CD4-positive, alpha-beta memory T cell (primary cell): ENCODE results near the gene SRGAP1. TPM values are rescaled to one million over a fixed set of nuclear protein-coding genes. Genes with fewer than 3 reads are reported as not detected.
"Not testable (repeated sequence)": the region's sequence is repeated elsewhere in the genome, so short reads cannot be mapped to it uniquely, and the experiment has no call there.

ENCODE experiments used
- CTCF ChIA-PET: fragments of 350-600 bp; sonication (Branson Sonifier 250); formaldehyde crosslinking; loops from one replicate; lab custom pipeline; 2021; ENCODE audit warnings: inconsistent platforms; ENCODE audit not compliant: partially characterized antibody; lab: Charles Lee
- POLR2A ChIA-PET: fragments of 350-600 bp; sonication (Branson Sonifier 250); formaldehyde crosslinking; loops from one replicate; lab custom pipeline; 2021; ENCODE audit not compliant: partially characterized antibody; lab: Charles Lee
- DNase-seq, 5 donors: peaks; one replicate each; pipeline versions ENCODE4 v3.0.0 to v3.0.0-alpha.2; 2020 to 2022; ENCODE audit warnings: mixed read lengths in 1 of 5
- H3K27ac ChIP-seq: one replicate; pipeline ENCODE4 v1.7.0; 2013; ENCODE audit warnings: low read depth, low read length
- H3K27me3 ChIP-seq: 2 replicates; pipeline ENCODE4 v1.7.0; 2013; ENCODE audit warnings: mild to moderate bottlenecking, low read length, moderate library complexity; ENCODE audit not compliant: insufficient read depth
- H3K36me3 ChIP-seq: 2 replicates; pipeline ENCODE4 v1.7.0; 2013; ENCODE audit warnings: mild to moderate bottlenecking, low read length, moderate library complexity; ENCODE audit not compliant: insufficient read depth
- H3K4me1 ChIP-seq: 2 replicates; pipeline ENCODE4 v1.7.0; 2013; ENCODE audit warnings: mild to moderate bottlenecking, low read length, moderate library complexity; ENCODE audit not compliant: insufficient read depth
- H3K4me3 ChIP-seq, 2 donors: one replicate each; pipeline ENCODE4 v1.7.0; 2013; ENCODE audit warnings: low read length in 2 of 2, mild to moderate bottlenecking in 1 of 2
- H3K9me3 ChIP-seq, 2 donors: one replicate each; pipeline ENCODE4 v1.7.0; 2013; ENCODE audit warnings: low read length in 2 of 2, control low read depth in 1 of 2; ENCODE audit not compliant: control insufficient read depth in 1 of 2
- H3K27ac Mint-ChIP-seq, 7 donors: one replicate each; pipeline ENCODE4 v1.8.0; 2020 to 2021; ENCODE audit warnings: mixed read lengths in 7 of 7, mild to moderate bottlenecking in 6 of 7, inconsistent platforms in 3 of 7, moderate library complexity in 3 of 7
- H3K27me3 Mint-ChIP-seq, 2 donors: one replicate each; pipeline ENCODE4 v1.8.0; 2020 to 2021; ENCODE audit warnings: mixed read lengths in 2 of 2
- H3K36me3 Mint-ChIP-seq, 2 donors: one replicate each; pipeline ENCODE4 v1.8.0; 2020 to 2021; ENCODE audit warnings: mixed read lengths in 2 of 2, inconsistent platforms in 1 of 2, mild to moderate bottlenecking in 1 of 2
- H3K4me1 Mint-ChIP-seq, 4 donors: one replicate each; pipeline ENCODE4 v1.8.0; 2020 to 2021; ENCODE audit warnings: mixed read lengths in 4 of 4, mild to moderate bottlenecking in 1 of 4
- H3K4me3 Mint-ChIP-seq, 8 donors: one replicate each; pipeline ENCODE4 v1.8.0; 2020 to 2021; ENCODE audit warnings: mixed read lengths in 8 of 8, mild to moderate bottlenecking in 7 of 8, moderate library complexity in 6 of 8, inconsistent platforms in 3 of 8
- H3K9me3 Mint-ChIP-seq, 8 donors: one replicate each; pipeline ENCODE4 v1.8.0; 2020 to 2021; ENCODE audit warnings: mixed read lengths in 8 of 8, mild to moderate bottlenecking in 5 of 8, inconsistent platforms in 3 of 8, moderate library complexity in 1 of 8
- intact Hi-C: fragments of 100-400 bp; cut with micrococcal nuclease; formaldehyde crosslinking; loops from one replicate; pipeline ENCODE4 v1.15.1; 2023
- polyA plus RNA-seq, 2 donors: library from polyadenylated mRNA; unstranded; fragments of 300-500 nt; fragmentation: Illumina TruSeq; gene quantifications; one replicate each; pipeline ENCODE4 v1.2.3, GENCODE V29; 2021
- total RNA-seq, 2 experiments: library from RNA; stranded (reverse); gene quantifications; one replicate each; pipeline ENCODE4 v1.2.3, GENCODE V29; 2021

The SRGAP1 gene
- total and polyA plus RNA-seq, 4 experiments from 2014 or later = 0.03 to 0.09 TPM; not detected in 2

- H3K36me3 ChIP-seq = no peaks in the 10 kb centered on the region
- Mint-ChIP-seq H3K9me3 (peaks cover 0 to 3% (median 0%) of the 10 kb centered on the region in 8 donors), H3K4me1 (peaks cover 0 to 2% (median under 1%) of the 10 kb centered on the region in 4 donors), H3K36me3 (no peaks in the 10 kb centered on the region), H3K27ac (no peak overlapping the region), H3K27me3 (peaks cover 2 to 4% of the 10 kb centered on the region in 2 donors), H3K4me3 (no peak overlapping the region)
- H3K9me3 ChIP-seq = no peaks in the 10 kb centered on the region
- ChIA-PET POLR2A (no interaction called here), CTCF (no interaction called here)
- no peak overlapping the region for H3K4me3 ChIP-seq
- intact Hi-C loops = no loop called here
- H3K4me1 ChIP-seq = no peaks in the 10 kb centered on the region
- no peak for DNase-seq
- H3K27me3 ChIP-seq = no peaks in the 10 kb centered on the region
- no peak overlapping the region for H3K27ac ChIP-seq
These were observed 185.7 kb downstream of the SRGAP1 start for GRCh38 chr12:64030155-64030554.

DNA sequence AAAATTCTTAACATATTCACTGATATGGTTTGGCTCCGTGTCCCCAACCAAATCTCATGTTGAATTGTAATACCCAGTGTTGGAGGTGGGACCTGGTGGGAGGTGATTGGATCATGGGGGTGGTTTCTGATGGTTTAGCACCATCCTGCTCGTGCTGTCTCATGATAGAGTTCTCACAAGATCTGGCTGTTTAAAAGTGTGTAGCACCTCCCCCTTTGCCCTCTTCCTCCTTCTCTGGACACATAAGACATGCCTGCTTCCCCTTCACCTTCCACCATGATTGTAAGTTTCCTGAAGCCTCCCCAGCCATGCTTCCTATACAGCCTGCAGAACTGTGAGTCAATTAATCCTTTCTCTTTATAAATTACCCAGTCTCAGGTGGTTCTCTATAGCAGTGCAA, 189.6 kb downstream of the SRGAP1 start:
- not testable (repeated sequence) for DNase-seq, H3K36me3 Mint-ChIP-seq

DNA sequence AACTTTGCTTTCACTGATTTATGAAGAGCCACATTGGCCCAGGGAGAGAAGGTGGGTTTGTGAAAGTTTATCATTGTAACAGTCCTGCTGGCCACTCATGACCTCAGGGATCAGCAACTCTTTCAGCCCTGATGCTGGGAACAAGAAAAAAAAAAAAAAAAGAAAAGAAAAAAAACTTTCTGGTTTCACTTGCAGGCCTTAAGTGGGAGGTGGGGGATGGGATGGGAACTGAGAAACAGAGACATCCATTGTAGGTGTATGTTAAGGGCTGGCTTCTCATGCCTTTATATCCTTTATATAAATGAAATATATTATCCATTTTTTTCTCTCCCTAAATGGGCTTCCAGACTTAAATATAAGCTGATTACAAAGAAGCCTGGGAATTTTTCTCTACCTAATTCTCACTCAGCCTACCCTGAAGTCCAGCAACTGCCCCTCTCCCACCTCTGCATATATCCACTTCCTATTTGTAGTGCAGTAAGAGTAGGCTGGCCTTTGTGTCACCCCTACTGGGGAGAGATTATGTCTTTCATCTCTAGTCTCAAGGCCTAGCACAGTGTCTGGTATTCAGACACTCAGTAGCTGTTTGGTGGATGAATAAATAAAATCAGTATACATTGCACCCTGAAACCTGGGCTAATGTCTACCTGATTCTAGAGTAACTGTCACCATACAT, 190.5 kb downstream of the SRGAP1 start:
- Mint-ChIP-seq H3K36me3 (no peaks in the 10 kb centered on the region), H3K4me3 (no peak overlapping the region), H3K27me3 (peaks cover 0 to 2% of the 10 kb centered on the region in 2 donors), H3K4me1 (no peaks in the 10 kb centered on the region), H3K9me3 (peaks cover 0 to 6% (median 0%) of the 10 kb centered on the region in 8 donors), H3K27ac (no peak overlapping the region)
- Histone ChIP-seq H3K4me3 (no peak overlapping the region), H3K4me1 (no peaks in the 10 kb centered on the region), H3K27me3 (no peaks in the 10 kb centered on the region), H3K9me3 (no peaks in the 10 kb centered on the region), H3K36me3 (no peaks in the 10 kb centered on the region), H3K27ac (no peak overlapping the region)
- intact Hi-C loops = no loop called here
- DNase-seq = no peak
- CTCF ChIA-PET = no interaction called here
- POLR2A ChIA-PET = no interaction called here

More for the DNA sequence above, 189.6 kb downstream of the SRGAP1 start:
- H3K27ac Mint-ChIP-seq, H3K36me3 ChIP-seq, H3K4me3 ChIP-seq, CTCF ChIA-PET, H3K9me3 ChIP-seq, H3K27me3 ChIP-seq, H3K4me3 Mint-ChIP-seq, H3K27ac ChIP-seq, H3K9me3 Mint-ChIP-seq, H3K27me3 Mint-ChIP-seq, H3K4me1 ChIP-seq, H3K4me1 Mint-ChIP-seq, POLR2A ChIA-PET, intact Hi-C loops: not testable (repeated sequence)

GRCh38 chr12:64036414-64036813, 191.9 kb downstream of the SRGAP1 start:
- intact Hi-C loops = no loop called here

GRCh38 chr12:64039281-64039871, 194.9 kb downstream of the SRGAP1 start:
- intact Hi-C loops = no loop called here
- no peak overlapping the region for H3K4me3 ChIP-seq
- ChIA-PET POLR2A (no interaction called here), CTCF (no interaction called here)
- Mint-ChIP-seq H3K36me3 (no peaks in the 10 kb centered on the region), H3K4me3 (no peak overlapping the region), H3K9me3 (peaks cover 0 to 6% (median 0%) of the 10 kb centered on the region in 8 donors), H3K27ac (no peak overlapping the region), H3K27me3 (peaks cover 0 to 2% of the 10 kb centered on the region in 2 donors), H3K4me1 (no peaks in the 10 kb centered on the region)
- H3K27me3 ChIP-seq = no peaks in the 10 kb centered on the region
- no peak for DNase-seq
- H3K36me3 ChIP-seq = no peaks in the 10 kb centered on the region
- no peak overlapping the region for H3K27ac ChIP-seq
- H3K9me3 ChIP-seq = no peaks in the 10 kb centered on the region
- no peaks in the 10 kb centered on the region for H3K4me1 ChIP-seq

More at GRCh38 chr12:64036414-64036813, 191.9 kb downstream of the SRGAP1 start:
- no peak for DNase-seq
- Mint-ChIP-seq H3K36me3 (no peaks in the 10 kb centered on the region), H3K4me1 (no peaks in the 10 kb centered on the region), H3K27me3 (peaks cover 0 to 2% of the 10 kb centered on the region in 2 donors), H3K27ac (no peak overlapping the region), H3K9me3 (peaks cover 0 to 6% (median 0%) of the 10 kb centered on the region in 8 donors), H3K4me3 (no peak overlapping the region)
- Histone ChIP-seq H3K9me3 (no peaks in the 10 kb centered on the region), H3K27me3 (no peaks in the 10 kb centered on the region), H3K27ac (no peak overlapping the region), H3K4me1 (no peaks in the 10 kb centered on the region), H3K36me3 (no peaks in the 10 kb centered on the region), H3K4me3 (no peak overlapping the region)
- ChIA-PET CTCF (interaction anchor here (1.3 kb wide), 1 partner anchor 31 kb away, joined by 3 read pairs; no protein-coding TSS in a partner anchor), POLR2A (no interaction called here)

DNA sequence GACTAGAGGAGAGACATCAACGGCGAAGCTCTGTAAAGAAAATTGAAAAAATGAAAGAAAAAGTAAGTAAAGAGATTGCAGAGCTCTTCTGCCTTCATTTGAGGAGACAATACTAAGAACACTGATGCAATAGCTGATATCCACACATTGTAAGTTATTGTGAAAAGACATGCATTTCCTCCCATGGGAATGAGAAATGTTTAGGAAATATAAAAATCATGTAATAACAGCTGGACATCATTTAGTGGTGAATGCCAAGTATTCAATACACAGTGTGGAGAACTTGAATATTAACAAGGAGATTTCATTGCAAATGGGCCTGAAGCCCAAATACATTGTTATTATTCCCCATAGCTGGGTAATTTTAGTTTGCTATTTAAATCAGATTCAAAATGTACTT, 198.4 kb downstream of the SRGAP1 start:
- Histone ChIP-seq H3K36me3 (no peaks in the 10 kb centered on the region), H3K27ac (no peak overlapping the region), H3K4me1 (no peaks in the 10 kb centered on the region), H3K27me3 (no peaks in the 10 kb centered on the region), H3K9me3 (no peaks in the 10 kb centered on the region), H3K4me3 (no peak overlapping the region)
- Mint-ChIP-seq H3K27ac (no peak overlapping the region), H3K4me1 (no peaks in the 10 kb centered on the region), H3K4me3 (no peak overlapping the region), H3K27me3 (peaks cover 0 to 2% of the 10 kb centered on the region in 2 donors), H3K9me3 (no peaks in the 10 kb centered on the region), H3K36me3 (no peaks in the 10 kb centered on the region)
- POLR2A ChIA-PET = interaction anchor here (1.0 kb wide), 1 partner anchor 341 kb away, joined by 5 read pairs; no protein-coding TSS in a partner anchor
- intact Hi-C loops = no loop called here
- no peak for DNase-seq
- CTCF ChIA-PET = no interaction called here

GRCh38 chr12:64044191-64044590, 199.7 kb downstream of the SRGAP1 start:
- no peak overlapping the region for H3K27ac Mint-ChIP-seq
- H3K27me3 ChIP-seq = no peaks in the 10 kb centered on the region
- ChIA-PET POLR2A (no interaction called here), CTCF (no interaction called here)
- no peak overlapping the region for H3K4me3 ChIP-seq
- H3K36me3 ChIP-seq = no peaks in the 10 kb centered on the region
- no peaks in the 10 kb centered on the region for H3K9me3 ChIP-seq
- no peaks in the 10 kb centered on the region for H3K4me1 ChIP-seq
- no peaks in the 10 kb centered on the region for H3K4me1 Mint-ChIP-seq
- intact Hi-C loops = no loop called here
- peaks cover 2 to 3% of the 10 kb centered on the region in 2 donors for H3K27me3 Mint-ChIP-seq
- no peaks in the 10 kb centered on the region for H3K36me3 Mint-ChIP-seq
- DNase-seq = no peak
- H3K4me3 Mint-ChIP-seq = no peak overlapping the region
- H3K9me3 Mint-ChIP-seq = no peaks in the 10 kb centered on the region
- no peak overlapping the region for H3K27ac ChIP-seq
